ENCODE measurements around the gene CD55. TPM values are rescaled to one million over a fixed set of nuclear protein-coding genes. Genes with fewer than 3 reads are reported as not detected.

CD55 gene
- 55.0 and 65.9 TPM in 2 replicates for total RNA-seq (2014; rRNA removed; shearing (Covaris generic))

DNA sequence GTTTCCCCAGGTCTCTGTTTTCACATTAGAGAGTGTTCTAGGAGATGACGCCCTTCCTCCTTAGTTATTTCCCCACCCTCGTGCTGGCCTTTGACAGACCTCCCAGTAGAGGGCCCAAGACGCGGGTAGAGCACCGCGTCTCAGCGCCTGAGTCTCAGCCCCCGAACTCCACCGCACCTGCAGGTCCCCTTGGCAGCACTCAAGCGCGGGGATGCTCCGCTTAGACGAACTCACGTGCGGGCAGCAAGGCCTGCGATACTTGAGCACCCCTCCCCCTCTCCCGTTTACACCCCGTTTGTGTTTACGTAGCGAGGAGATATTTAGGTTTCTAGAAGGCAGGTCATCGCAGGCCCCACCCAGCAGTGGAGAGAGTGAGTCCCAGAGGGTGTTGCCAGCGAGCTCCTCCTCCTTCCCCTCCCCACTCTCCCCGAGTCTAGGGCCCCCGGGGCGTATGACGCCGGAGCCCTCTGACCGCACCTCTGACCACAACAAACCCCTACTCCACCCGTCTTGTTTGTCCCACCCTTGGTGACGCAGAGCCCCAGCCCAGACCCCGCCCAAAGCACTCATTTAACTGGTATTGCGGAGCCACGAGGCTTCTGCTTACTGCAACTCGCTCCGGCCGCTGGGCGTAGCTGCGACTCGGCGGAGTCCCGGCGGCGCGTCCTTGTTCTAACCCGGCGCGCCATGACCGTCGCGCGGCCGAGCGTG is at the start of gene CD55:
TSS of gene CD55 (plus strand) at position 600 of the 711 bp plus-strand sequence. CDS start at position 688, 88 bp downstream.
- DNase-seq (ENCODE audit: low spot score), result peak; percentile 97

- no peak for DNase-seq (ENCODE audit: low spot score)
These were observed 46.6 kb upstream of the CD55 start for GRCh38 chr1:207274882-207275281.

DNA sequence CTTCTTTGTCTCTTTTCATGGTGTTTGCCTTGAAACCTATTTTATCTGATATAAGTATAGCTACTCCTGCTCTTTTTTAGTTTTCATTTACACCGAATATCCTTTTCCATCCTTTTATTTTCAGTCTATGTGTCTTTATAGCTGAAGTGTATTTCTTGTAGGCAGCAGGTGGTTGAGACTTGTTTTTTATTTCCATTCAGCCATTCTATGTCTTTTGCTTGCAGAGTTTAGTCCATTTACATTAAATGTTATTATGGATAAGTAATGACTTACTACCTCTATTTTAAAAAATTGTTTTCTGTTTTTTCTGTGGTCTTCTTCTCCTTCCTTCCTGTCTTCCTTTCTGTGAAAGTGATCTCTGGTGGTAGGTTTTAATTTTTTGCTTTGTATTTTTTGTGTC is 45.0 kb upstream of the CD55 start:
- no peak for DNase-seq (ENCODE audit: low spot score)

GRCh38 chr1:207277241-207277640 is 44.2 kb upstream of the CD55 start:
- no peak for DNase-seq (ENCODE audit: low spot score)

DNA sequence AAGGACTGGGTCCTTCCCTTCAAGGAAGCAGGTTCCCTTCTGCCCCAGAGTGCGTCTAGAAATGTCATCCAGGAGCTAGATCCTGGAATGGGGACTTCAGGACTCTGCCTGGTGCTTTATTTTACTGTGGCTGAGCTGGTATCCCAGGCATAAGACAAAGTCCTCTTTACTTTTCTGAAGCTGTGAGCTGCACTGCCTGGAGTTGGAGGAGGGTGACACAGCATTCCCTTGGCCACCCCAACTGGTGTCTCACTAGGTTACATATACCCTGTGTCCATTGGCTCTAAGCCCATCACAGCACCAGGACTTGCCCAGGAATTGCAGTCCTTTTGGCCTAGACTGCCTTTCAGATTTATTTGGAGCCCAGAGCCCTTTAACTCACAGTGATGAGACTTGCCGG is 41.8 kb upstream of the CD55 start:
- no peak for DNase-seq (ENCODE audit: low spot score)

DNA sequence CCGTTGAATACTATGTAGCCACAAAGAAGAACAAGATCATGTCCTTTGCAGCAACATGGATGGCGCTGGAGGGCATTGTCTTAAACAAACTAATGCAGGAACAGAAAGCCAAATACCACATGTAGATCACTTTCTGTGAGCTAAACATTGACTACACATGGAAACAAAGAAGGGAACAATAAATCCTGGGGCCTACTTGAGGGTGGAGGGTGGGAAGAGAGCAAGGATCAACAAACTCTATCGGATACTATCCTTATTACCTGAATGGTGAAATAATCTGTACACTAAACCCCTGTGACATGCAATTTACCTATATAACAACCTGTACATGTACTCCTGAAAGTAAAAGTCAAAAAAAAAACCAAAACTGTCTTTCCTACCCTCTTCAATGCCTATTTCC is 40.8 kb upstream of the CD55 start:
- DNase-seq (ENCODE audit: low spot score), result no peak

DNA sequence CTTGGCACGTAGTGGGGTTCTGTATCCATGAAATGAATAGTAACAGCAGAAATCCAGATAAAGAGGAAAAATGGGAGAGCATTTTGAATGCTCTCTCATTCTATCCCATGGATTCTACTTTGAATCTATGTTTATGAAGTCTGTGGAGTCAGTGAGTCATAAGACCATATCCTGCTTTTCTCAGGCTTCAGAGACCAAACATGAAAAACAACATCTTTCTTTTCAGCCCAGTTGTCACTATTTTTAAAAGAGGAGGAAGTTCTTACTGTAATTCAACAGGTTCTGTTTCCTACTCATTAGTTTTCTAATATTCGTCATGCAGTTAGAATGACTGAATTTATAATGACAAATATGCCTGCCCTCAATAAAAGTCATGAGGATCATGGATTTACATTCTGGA is 39.4 kb upstream of the CD55 start:
- peak; percentile 43 for DNase-seq (ENCODE audit: low spot score)

- DNase-seq (ENCODE audit: low spot score), result peak; percentile 56
These were observed 38.7 kb upstream of the CD55 start for GRCh38 chr1:207282496-207283380.

DNA sequence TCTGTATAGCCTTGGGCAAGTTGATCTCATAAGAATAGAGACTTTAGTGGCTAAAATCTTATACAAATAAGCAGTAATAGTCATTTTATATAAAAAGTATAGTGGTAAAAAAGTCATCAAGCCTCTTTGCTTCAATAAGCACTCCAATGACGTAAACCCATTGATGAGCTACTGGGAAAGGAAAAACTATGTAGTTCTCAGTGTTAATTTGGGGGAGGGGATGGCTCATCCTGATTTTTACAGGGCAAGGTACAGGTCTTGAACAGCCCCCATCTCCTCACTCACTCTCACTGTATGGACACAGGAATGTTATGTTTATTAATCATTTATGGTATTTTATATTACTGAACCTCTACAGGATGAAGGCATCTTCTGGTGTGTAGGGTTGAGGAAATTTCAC is 38.1 kb upstream of the CD55 start:
- DNase-seq (ENCODE audit: low spot score), result no peak

DNA sequence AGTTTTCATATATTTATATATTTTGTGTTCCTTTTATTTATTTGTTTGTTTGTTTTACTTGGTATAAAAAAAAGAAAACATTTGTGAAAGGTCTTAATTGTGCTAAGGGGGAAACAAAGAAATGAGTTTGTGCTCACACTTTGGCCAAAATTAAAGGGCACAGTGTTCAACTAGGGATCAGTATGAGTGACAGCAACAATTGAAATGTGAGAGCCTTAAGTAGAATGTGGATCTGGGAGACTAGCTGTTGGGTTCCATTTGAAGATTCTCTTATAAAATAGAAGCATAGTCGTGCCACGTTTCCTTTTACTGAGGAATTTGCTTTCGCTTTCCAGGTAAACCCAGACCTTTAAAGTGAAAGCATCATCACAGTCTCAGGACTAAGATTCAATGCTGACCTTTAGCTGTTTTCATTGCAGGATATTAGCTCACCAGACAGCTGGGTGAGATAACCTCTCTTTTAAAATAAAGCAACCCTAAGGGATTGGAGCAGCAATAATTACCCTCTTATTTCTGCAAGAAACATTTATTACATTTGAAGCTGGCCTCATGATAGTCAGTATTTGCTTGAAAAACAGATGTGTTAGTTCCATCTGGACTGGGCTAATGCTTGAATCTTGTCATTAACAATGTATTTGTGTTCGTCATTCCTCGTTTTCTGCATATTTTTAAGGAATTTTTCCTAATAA is 37.1 kb upstream of the CD55 start:
- peak; percentile 44 for DNase-seq (ENCODE audit: low spot score)

- no peak for DNase-seq (ENCODE audit: low spot score)
These were observed 34.6 kb upstream of the CD55 start for GRCh38 chr1:207286786-207287468.

DNA sequence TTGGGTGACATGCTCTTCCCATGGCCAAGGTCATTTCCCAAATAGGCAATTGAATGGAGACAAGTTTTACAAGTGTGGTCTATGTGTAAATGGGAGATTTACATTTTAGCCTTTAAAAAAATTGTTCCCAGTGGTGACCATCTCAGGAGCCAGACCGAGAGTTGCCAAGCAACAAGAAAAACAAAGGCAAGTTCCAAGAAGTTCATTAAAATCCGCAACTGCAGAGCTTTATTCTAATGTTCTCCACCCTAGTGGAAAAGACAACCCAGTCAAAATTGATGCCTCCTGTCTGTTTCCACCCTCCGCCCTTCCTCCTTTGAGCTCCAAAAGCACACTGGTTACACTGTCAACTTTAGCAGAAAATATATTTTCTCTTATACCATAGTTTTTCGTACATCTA is 33.2 kb upstream of the CD55 start:
- no peak for DNase-seq (ENCODE audit: low spot score)

GRCh38 chr1:207289756-207290155 is 31.7 kb upstream of the CD55 start:
- DNase-seq (ENCODE audit: low spot score), result no peak

GRCh38 chr1:207291723-207292122 is 29.8 kb upstream of the CD55 start:
- no peak for DNase-seq (ENCODE audit: low spot score)

DNA sequence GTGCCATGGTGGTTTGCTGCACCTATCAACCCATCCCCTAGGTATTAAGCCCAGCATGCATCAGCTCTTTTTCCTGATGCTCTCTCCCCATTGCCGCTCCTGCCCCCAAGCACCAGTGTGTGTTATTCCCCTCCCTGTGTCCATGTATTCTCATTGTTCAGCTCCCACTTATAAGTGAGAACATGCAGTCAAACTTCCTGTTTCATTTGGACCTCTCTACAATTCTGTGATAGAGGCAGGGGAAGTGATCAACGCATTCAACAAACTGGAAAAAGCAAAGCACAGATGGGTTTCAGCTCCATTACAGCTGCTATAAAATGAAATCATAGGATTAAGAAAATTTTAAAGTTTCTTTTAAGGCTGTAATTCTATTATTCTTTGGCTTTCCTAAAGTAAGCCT is 23.3 kb upstream of the CD55 start:
- no peak for DNase-seq (ENCODE audit: low spot score)

- peak; percentile 57 for DNase-seq (ENCODE audit: low spot score)
These were observed 22.7 kb upstream of the CD55 start for GRCh38 chr1:207298636-207299398.

GRCh38 chr1:207300970-207301369 is 20.5 kb upstream of the CD55 start:
- no peak for DNase-seq (ENCODE audit: low spot score)

DNA sequence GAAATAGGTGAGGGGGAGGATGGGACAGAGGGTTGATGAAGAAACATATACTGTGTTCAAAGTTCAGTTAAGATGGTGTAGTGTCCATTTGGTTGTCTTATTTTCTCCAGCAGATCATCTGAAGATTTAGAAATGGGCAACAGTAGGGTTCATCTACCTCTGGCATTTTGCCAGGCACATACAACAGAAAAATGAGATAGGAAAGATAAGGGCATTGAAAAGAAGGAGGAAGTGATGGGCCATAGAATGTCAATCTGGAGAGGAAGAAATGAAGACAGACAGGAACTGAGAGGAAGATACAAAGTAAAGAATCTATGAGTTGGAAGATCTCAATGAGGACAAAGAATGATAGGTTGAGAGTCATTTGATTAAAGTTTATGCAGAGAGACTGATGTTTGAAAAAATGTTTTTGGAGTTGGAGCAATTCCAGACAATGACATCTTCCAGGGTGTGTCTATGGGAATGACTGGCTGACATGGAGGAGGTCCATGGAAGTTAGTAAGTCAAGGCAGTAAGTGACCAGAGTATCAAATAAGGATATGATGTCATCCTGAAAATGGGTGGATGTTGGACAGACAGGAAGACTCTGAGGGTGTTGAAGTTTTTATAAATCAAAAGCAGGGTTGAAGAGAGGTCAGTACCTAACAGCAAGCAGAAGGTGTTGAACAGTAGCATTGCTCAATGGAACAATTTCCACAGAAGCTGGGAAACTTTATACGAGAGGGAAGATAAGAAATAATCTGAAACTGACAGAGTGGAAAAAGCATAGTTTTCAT is 18.7 kb upstream of the CD55 start:
- DNase-seq (ENCODE audit: low spot score), result no peak

GRCh38 chr1:207304710-207305488 is 16.6 kb upstream of the CD55 start:
- DNase-seq (ENCODE audit: low spot score), result peak; percentile 90
